ENCODE data around the gene U2AF1L4.

GRCh38 chr19:35708391-35708790 is 36.8 kb downstream of the U2AF1L4 start:
- TF ChIP-seq POLR2AphosphoS5 (IDR thresholded peaks at IDR 0.05; ENCODE audit: insufficient read depth in 1 of 2, low read depth in 1 of 2) = no peak
- TF ChIP-seq CTCF (IDR thresholded peaks at IDR 0.05) = no peak
- no peak for TF ChIP-seq POLR2A (IDR thresholded peaks at IDR 0.05)
